GM18907 (cell line): Measurements from ENCODE around the gene SPRED3.

Experiments used
- ATAC-seq: cut with Tn5 transposase; IDR thresholded peaks from one replicate; pipeline ENCODE4 v1.9.1; 2021; ENCODE audit warnings: mild to moderate bottlenecking, moderate library complexity; ENCODE audit not compliant: unreplicated experiment

The SPRED3 gene

DNA sequence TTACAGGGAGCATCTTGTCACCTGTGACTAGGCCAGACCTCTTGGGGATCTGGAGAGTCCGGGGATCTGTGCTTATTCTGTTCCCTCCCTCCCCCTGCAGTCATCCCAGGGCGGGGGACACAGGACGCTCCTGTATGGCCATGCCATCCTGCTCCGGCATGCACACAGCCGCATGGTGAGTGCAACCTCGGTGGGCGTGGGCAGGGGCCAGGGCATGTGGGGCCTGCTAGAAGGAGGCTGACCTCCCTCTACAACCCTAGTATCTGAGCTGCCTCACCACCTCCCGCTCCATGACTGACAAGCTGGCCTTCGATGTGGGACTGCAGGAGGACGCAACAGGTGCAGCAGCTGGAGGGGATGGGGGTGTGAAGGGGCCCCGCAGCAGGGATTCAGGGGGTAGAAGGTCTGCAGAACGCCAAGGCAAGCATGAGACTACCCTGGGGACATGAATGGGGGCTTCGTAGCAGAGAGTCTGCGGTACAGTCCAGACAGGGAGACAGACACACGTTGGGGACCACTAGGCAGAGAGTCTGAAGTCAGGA, 55.0 kb downstream of the SPRED3 start:
- ATAC-seq = no peak

DNA sequence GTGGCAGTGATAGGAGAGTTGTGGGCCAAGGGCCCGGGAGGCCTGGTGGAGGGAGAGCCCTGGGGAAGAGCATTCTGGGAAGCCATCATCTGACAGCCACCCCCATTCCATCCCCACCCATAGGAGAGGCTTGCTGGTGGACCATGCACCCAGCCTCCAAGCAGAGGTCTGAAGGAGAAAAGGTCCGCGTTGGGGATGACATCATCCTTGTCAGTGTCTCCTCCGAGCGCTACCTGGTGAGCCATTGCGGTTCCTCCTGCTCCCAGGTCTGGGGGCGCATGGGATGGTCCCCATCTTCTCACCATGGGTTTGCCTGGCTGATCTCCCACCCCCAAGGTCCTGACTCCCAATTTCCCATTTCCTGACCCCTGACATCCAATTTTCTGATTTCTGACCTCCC, 55.5 kb downstream of the SPRED3 start:
- ATAC-seq = no peak

DNA sequence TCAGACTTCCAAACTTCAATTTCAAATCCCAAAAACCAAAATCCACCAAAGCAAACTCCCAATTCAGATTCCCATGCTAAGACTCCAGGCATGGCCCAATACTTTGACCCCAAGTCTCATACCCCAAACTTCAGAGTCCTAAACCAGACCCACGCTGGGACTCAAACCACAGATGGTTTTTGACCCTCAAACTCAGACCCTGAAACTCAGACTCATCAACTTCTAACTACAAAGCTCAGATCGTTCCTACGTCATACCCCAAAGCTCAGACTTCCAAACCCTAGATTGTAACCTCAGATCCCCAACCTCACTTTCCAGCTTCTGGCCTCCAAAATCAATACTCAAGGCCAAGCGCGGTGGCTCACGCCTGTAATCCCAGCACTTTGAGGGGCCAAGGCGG, 56.9 kb downstream of the SPRED3 start:
- ATAC-seq = no peak

DNA sequence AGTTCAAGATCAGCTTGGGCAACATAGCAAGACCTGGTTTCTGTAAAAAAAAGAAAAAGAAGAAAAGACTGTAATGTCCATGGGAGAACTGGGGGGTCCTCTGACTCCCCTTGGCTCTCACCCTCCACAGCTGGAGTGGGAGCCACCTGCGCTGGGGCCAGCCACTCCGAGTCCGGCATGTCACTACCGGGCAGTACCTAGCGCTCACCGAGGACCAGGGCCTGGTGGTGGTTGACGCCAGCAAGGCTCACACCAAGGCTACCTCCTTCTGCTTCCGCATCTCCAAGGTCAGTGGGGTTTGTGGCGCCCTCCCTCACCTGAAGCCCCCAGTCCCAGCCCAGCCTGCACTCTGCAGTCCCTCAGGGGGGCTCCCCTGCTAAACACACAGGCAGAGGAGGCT, 59.7 kb downstream of the SPRED3 start:
- ATAC-seq = no peak
